Measurements from ENCODE around the gene ARHGEF1.
A peak's percentile ranks its signal among the peaks of the same experiment; 100 is the strongest.

The ARHGEF1 gene

GRCh38 chr19:41882568-41883462 lies at the start of gene ARHGEF1:
TSS of gene ARHGEF1 (plus strand) at chr19:41883184. CDS start at chr19:41888083, 4,899 bp downstream.
- DNase-seq, result peak; percentile 68

- no peak for DNase-seq
These were observed 44.8 kb upstream of the ARHGEF1 start for GRCh38 chr19:41837981-41838708.

GRCh38 chr19:41839211-41839610 lies 43.8 kb upstream of the ARHGEF1 start:
- no peak for DNase-seq

- no peak for DNase-seq
These were observed 39.6 kb upstream of the ARHGEF1 start for GRCh38 chr19:41843371-41843770.

GRCh38 chr19:41844601-41845000 lies 38.4 kb upstream of the ARHGEF1 start, which contains the start of gene LYPD4:
TSS of gene LYPD4 (minus strand) at chr19:41844683. CDS start at chr19:41839285, 5,398 bp downstream.
- no peak for DNase-seq

- no peak for DNase-seq
These were observed 38.2 kb upstream of the ARHGEF1 start, which contains the start of gene DMRTC2 for GRCh38 chr19:41845001-41845050. TSS of gene DMRTC2 (plus strand) at chr19:41845042. CDS start at chr19:41847429, 2,387 bp downstream.

- no peak for DNase-seq
These were observed 37.9 kb upstream of the ARHGEF1 start for GRCh38 chr19:41845051-41845590.

- DNase-seq, result no peak
These were observed 35.5 kb upstream of the ARHGEF1 start for GRCh38 chr19:41847351-41848105.

- no peak for DNase-seq
These were observed 34.3 kb upstream of the ARHGEF1 start for GRCh38 chr19:41848666-41849065.

GRCh38 chr19:41849067-41849466 lies 33.9 kb upstream of the ARHGEF1 start:
- DNase-seq, result no peak

- DNase-seq, result no peak
These were observed 32.6 kb upstream of the ARHGEF1 start for GRCh38 chr19:41850381-41850780.

GRCh38 chr19:41851456-41851855 lies 31.5 kb upstream of the ARHGEF1 start:
- no peak for DNase-seq

GRCh38 chr19:41853344-41853743 lies 29.6 kb upstream of the ARHGEF1 start:
- no peak for DNase-seq

GRCh38 chr19:41853768-41854167 lies 29.2 kb upstream of the ARHGEF1 start:
- DNase-seq, result no peak

GRCh38 chr19:41859213-41859617 lies 23.8 kb upstream of the ARHGEF1 start:
- DNase-seq, result no peak

GRCh38 chr19:41859618-41860418 lies 23.2 kb upstream of the ARHGEF1 start, which contains the start of gene RPS19:
TSS of gene RPS19 (plus strand) at chr19:41860255. CDS start at chr19:41860775, 520 bp downstream.
- DNase-seq, result peak; percentile 99

- DNase-seq, result no peak
These were observed 22.4 kb upstream of the ARHGEF1 start for GRCh38 chr19:41860419-41861115.

- no peak for DNase-seq
These were observed 21.7 kb upstream of the ARHGEF1 start for GRCh38 chr19:41861116-41861768.

GRCh38 chr19:41861846-41862245 lies 21.1 kb upstream of the ARHGEF1 start:
- DNase-seq, result no peak

GRCh38 chr19:41862445-41862986 lies 20.5 kb upstream of the ARHGEF1 start:
- no peak for DNase-seq
